GM12878 (cell line): ENCODE results near the gene LTA. TPM values are rescaled to one million over a fixed set of nuclear protein-coding genes. Genes with fewer than 3 reads are reported as not detected.

ENCODE experiments used
- ATAC-seq: fragments of 200-7000 bp; cut with Tn5 transposase; 3 replicates; pipeline ENCODE4 v1.9.1; 2020; ENCODE audit warnings: mild to moderate bottlenecking, moderate library complexity
- BruUV-seq: library from RNA; stranded (reverse); fragments of 400-500 nt; replicated peaks from 2 replicates; lab custom pipeline; 2021; lab: Mats Ljungman, UMichigan
- CTCF ChIA-PET: fragments of 300-600 bp; sonication (Branson Sonifier 250); formaldehyde crosslinking; extraction: SDS; loops from one replicate; lab custom pipeline; 2021; ENCODE audit warnings: inconsistent platforms; lab: Yijun Ruan, JAX
- POLR2A ChIA-PET: fragments of 350-600 bp; formaldehyde crosslinking; extraction: SDS; loops from one replicate; lab custom pipeline; 2021; ENCODE audit warnings: inconsistent platforms; lab: Charles Lee
- RAD21 ChIA-PET: fragments of 300-600 bp; sonication (Branson Sonifier 250); formaldehyde crosslinking; loops from one replicate; lab custom pipeline; 2023; ENCODE audit warnings: antibody characterized with exemption; ENCODE audit not compliant: unreplicated experiment; lab: Charles Lee
- SMC1A ChIA-PET: fragments of 300-600 bp; sonication (Branson Sonifier 250); formaldehyde crosslinking; loops from one replicate; lab custom pipeline; 2023; ENCODE audit not compliant: unreplicated experiment, uncharacterized antibody; lab: Charles Lee
- DNase-seq: peaks from one replicate; pipeline ENCODE4 v3.0.0-alpha.2; 2011; ENCODE audit warnings: low read depth, low spot score
- FAIRE-seq: peaks from 3 replicates; lab custom pipeline; 2011; peaks lifted over from hg19 to GRCh38; lab: Jason Lieb, UNC
- H2AFZ ChIP-seq: 2 replicates; pipeline ENCODE4 v1.6.0; 2011; ENCODE audit warnings: low read depth, low read length, control low read depth; ENCODE audit not compliant: control insufficient read depth
- H3K27ac ChIP-seq: 2 replicates; pipeline ENCODE4 v1.5.1; 2011; ENCODE audit warnings: control low read depth; ENCODE audit not compliant: control insufficient read depth, insufficient read depth
- H3K27me3 ChIP-seq, 2 experiments: replicated peaks in 1 of 2; 2 replicates each; pipeline versions ENCODE4 v1.6.0 to v1.6.1; 2011; ENCODE audit warnings: low read length in 1 of 2; ENCODE audit not compliant: control insufficient read depth in 2 of 2, insufficient read depth in 2 of 2
- H3K36me3 ChIP-seq, 2 experiments: 2 replicates each; pipeline ENCODE4 v1.5.1; 2011; ENCODE audit warnings: low read length in 1 of 2; ENCODE audit not compliant: control insufficient read depth in 2 of 2, insufficient read depth in 2 of 2
- H3K4me1 ChIP-seq: 2 replicates; pipeline ENCODE4 v1.6.1; 2011; ENCODE audit warnings: mild to moderate bottlenecking, low read length, moderate library complexity, mixed read lengths; ENCODE audit not compliant: control insufficient read depth, insufficient read depth
- H3K4me2 ChIP-seq: 2 replicates; pipeline ENCODE4 v1.6.0; 2011; ENCODE audit warnings: control low read depth; ENCODE audit not compliant: control insufficient read depth, insufficient read depth
- H3K4me3 ChIP-seq: fragments of 200-600 bp; sonication (generic); 2 replicates; pipeline ENCODE4 v1.5.1; 2016
- H3K79me2 ChIP-seq: 2 replicates; pipeline ENCODE4 v1.6.0; 2011; ENCODE audit warnings: low read length; ENCODE audit not compliant: control insufficient read depth, insufficient read depth
- H3K9ac ChIP-seq: 2 replicates; pipeline ENCODE4 v1.8.0; 2011; ENCODE audit warnings: low read length, control low read depth, mixed read lengths; ENCODE audit not compliant: control insufficient read depth, insufficient read depth
- H3K9me3 ChIP-seq: replicated peaks from 3 replicates; pipeline ENCODE4 v1.5.1; 2011; ENCODE audit warnings: mild to moderate bottlenecking, low read length; ENCODE audit not compliant: control insufficient read depth, insufficient read depth
- H4K20me1 ChIP-seq: 2 replicates; pipeline ENCODE4 v1.6.0; 2011; ENCODE audit not compliant: control insufficient read depth, insufficient read depth
- CHD2 ChIP-seq: IDR thresholded peaks from 2 replicates; pipeline ENCODE4 v1.6.1; 2011; ENCODE audit warnings: low read depth, low read length, improper control_type of control experiment, borderline replicate concordance
- FOXM1 ChIP-seq: IDR thresholded peaks from 2 replicates; pipeline ENCODE4 v1.6.1; 2012; ENCODE audit warnings: low read depth, mild to moderate bottlenecking, inconsistent platforms, low read length, moderate library complexity
- HDAC6 ChIP-seq: fragments of 200-600 bp; sonication (generic); IDR thresholded peaks from one replicate; pipeline ENCODE4 v1.8.0; 2017; ENCODE audit warnings: antibody characterized with exemption; ENCODE audit not compliant: unreplicated experiment
- JUNB ChIP-seq: IDR thresholded peaks from 2 replicates; pipeline ENCODE4 v1.6.1; 2016; ENCODE audit warnings: antibody characterized with exemption, mild to moderate bottlenecking
- KAT2A ChIP-seq: conservative IDR thresholded peaks from 2 replicates; pipeline ENCODE4 v1.6.1; 2011; ENCODE audit warnings: low read depth, low read length; ENCODE audit not compliant: control insufficient read depth
- MYB ChIP-seq: fragments of 150-350 bp; IDR thresholded peaks from 2 replicates; pipeline ENCODE4 v1.6.1; 2014; ENCODE audit warnings: mild to moderate bottlenecking, low read depth, low read length, borderline replicate concordance
- NFIC ChIP-seq: IDR thresholded peaks from 2 replicates; pipeline ENCODE4 v1.6.1; 2012; ENCODE audit warnings: low read depth, mild to moderate bottlenecking, inconsistent platforms, low read length, moderate library complexity
- NRF1 ChIP-seq: conservative IDR thresholded peaks from 2 replicates; pipeline ENCODE4 v1.6.1; 2011; ENCODE audit warnings: mild to moderate bottlenecking, low read depth, low read length, improper control_type of control experiment
- PAX8 ChIP-seq: fragments of 450-650 bp; IDR thresholded peaks from 2 replicates; pipeline ENCODE4 v1.6.1; 2017; ENCODE audit warnings: mild to moderate bottlenecking, moderate library complexity
- SMAD5 ChIP-seq: IDR thresholded peaks from 2 replicates; pipeline ENCODE4 v1.6.1; 2016; ENCODE audit warnings: antibody characterized with exemption, low read depth
- YY1 ChIP-seq: IDR thresholded peaks from 2 replicates; pipeline ENCODE4 v1.6.1; 2011; ENCODE audit warnings: low read depth, mild to moderate bottlenecking, low read length
- ZBTB4 ChIP-seq: fragments of 450-650 bp; formaldehyde crosslinking; IDR thresholded peaks from 2 replicates; pipeline ENCODE4 v1.4.0; 2022; ENCODE audit warnings: mild to moderate bottlenecking, moderate library complexity
- ZNF217 ChIP-seq: fragments of 450-650 bp; IDR thresholded peaks from 2 replicates; pipeline ENCODE4 v1.6.1; 2017; ENCODE audit warnings: antibody characterized with exemption, mild to moderate bottlenecking
- ZSCAN29 ChIP-seq: fragments of 450-650 bp; IDR thresholded peaks from 2 replicates; pipeline ENCODE4 v1.6.1; 2017; ENCODE audit warnings: mild to moderate bottlenecking, moderate library complexity
- WGBS: methylation state at CpG from one replicate; pipeline ENCODE4 v1.1.6; 2016; ENCODE audit warnings: low lambda C conversion rate; ENCODE audit not compliant: insufficient replicate concordance, insufficient coverage; ENCODE audit errors: missing lambda C conversion rate; 5-methylcytosine and 5-hydroxymethylcytosine counted together
- in situ Hi-C: fragments of 300-500 bp; cut with MboI; formaldehyde crosslinking; loops from 9 replicates; pipeline ENCODE4 v1.14.3; 2018; ENCODE audit warnings: mixed read lengths
- intact Hi-C: fragments of 100-400 bp; cut with micrococcal nuclease; formaldehyde crosslinking; loops from one replicate; pipeline ENCODE4 v1.14.2; 2022; ENCODE audit not compliant: unreplicated experiment
- polyA plus RNA-seq, 11 experiments: library from polyadenylated mRNA; depleted of rRNA in 4 of 11; unstranded in 6 of 11; stranded (reverse) in 5 of 11; fragments of >200 nt; fragmentation: Nextera tagmentation in 4 of 11; fragmentation: Illumina TruSeq in 1 of 11; extraction: Ambion mirVana in 4 of 11; extraction: Trizol in 1 of 11; gene quantifications; 1 replicate in 1 of 11; 2 replicates in 10 of 11; pipeline versions ENCODE4 v1.2.1 to v1.2.3, GENCODE V29; 2011 to 2016; ENCODE audit warnings: inconsistent platforms in 2 of 11, missing spikeins in 2 of 11, low read depth in 1 of 11
- total RNA-seq, 4 experiments: library from RNA; depleted of rRNA in 3 of 4; stranded (reverse); fragments of >200 nt in 3 of 4; fragmentation: Illumina TruSeq in 1 of 4; extraction: Trizol in 1 of 4; gene quantifications; 2 replicates each; pipeline versions ENCODE4 v1.2.1 to v1.2.3, GENCODE V29; 2013 to 2021

Gene LTA
- total and polyA plus RNA-seq, 10 of the 15 experiments (the other 5 are each of a cell fraction or from before 2014, with no cell fraction given), result 27.5 to 100 (median 75.1) TPM

GRCh38 chr6:31607317-31607716, 35.2 kb downstream of the LTA start:
- no peak overlapping the region for H3K9ac ChIP-seq
- no peaks in the 10 kb centered on the region for H3K9me3 ChIP-seq
- H3K4me1 ChIP-seq, result no peaks in the 10 kb centered on the region
- no peaks in the 10 kb centered on the region for H3K36me3 ChIP-seq
- CTCF ChIA-PET, result interaction anchor here (1.1 to 2.1 kb wide), 2 partner anchors 10 to 57 kb away, joined by 3 to 10 read pairs; no protein-coding TSS in a partner anchor
- H3K79me2 ChIP-seq, result no peaks in the 10 kb centered on the region
- ATAC-seq (no peak), DNase-seq (no peak), FAIRE-seq (no peak)
- no peak overlapping the region for H3K4me3 ChIP-seq
- 50% methylated on average over 1 of the region's 1 CpG for WGBS
- POLR2A ChIA-PET, result interaction anchor here (0.7 to 1.5 kb wide), 7 partner anchors 9 to 238 kb away, joined by 3 to 6 read pairs (median 4); partner anchors contain the start of gene GPANK1
- H3K27ac ChIP-seq, result no peak overlapping the region
- in situ Hi-C loops (no loop called here), intact Hi-C loops (no loop called here)
- H3K27me3 ChIP-seq, result no peaks in the 10 kb centered on the region
- RAD21 ChIA-PET, result interaction anchor here (0.7 kb wide), 1 partner anchor 182 kb away, joined by 3 read pairs; no protein-coding TSS in a partner anchor
- H3K4me2 ChIP-seq, result no peak overlapping the region
- BruUV-seq, result no TSS peak
- SMC1A ChIA-PET, result interaction anchor here (0.9 to 1.3 kb wide), 3 partner anchors 9 to 16 kb away, joined by 3 to 6 read pairs (median 3); no protein-coding TSS in a partner anchor
- H4K20me1 ChIP-seq, result no peaks in the 10 kb centered on the region
- TF ChIP-seq ZNF217, result no peak
- TF ChIP-seq CHD2, result no peak
- no peak for TF ChIP-seq HDAC6
- no peak for TF ChIP-seq FOXM1
- H2AFZ ChIP-seq, result no peak overlapping the region

GRCh38 chr6:31609519-31610406, 37.7 kb downstream of the LTA start:
- Histone ChIP-seq H3K9ac (no peak overlapping the region), H3K27me3 (no peaks in the 10 kb centered on the region), H3K36me3 (no peaks in the 10 kb centered on the region), H3K27ac (no peak overlapping the region), H3K4me2 (no peak overlapping the region), H3K4me3 (no peak overlapping the region), H3K9me3 (no peaks in the 10 kb centered on the region), H4K20me1 (no peaks in the 10 kb centered on the region), H3K79me2 (no peaks in the 10 kb centered on the region), H3K4me1 (peaks cover 8% of the 10 kb centered on the region), H2AFZ (no peak overlapping the region)
- RAD21 ChIA-PET, result interaction anchor here (1.3 kb wide), 2 partner anchors 11 to 58 kb away, joined by 3 to 4 read pairs; no protein-coding TSS in a partner anchor
- no peak for FAIRE-seq
- DNase-seq, result no peak
- SMC1A ChIA-PET, result interaction anchor here (0.6 to 9.6 kb wide), 6 partner anchors 10 to 59 kb away, joined by 3 to 78 read pairs (median 5); partner anchors contain the start of gene C6orf47
- no TSS peak for BruUV-seq
- 57% methylated on average over 8 of the region's 8 CpGs for WGBS
- POLR2A ChIA-PET, result interaction anchor here (0.6 to 1.4 kb wide), 5 partner anchors 12 to 65 kb away, joined by 3 to 5 read pairs (median 4); partner anchors contain the start of gene BAG6
- CTCF ChIA-PET, result interaction anchor here (0.6 to 10.5 kb wide), 6 partner anchors 11 to 300 kb away, joined by 3 to 95 read pairs (median 4); no protein-coding TSS in a partner anchor
- no peak for ATAC-seq
- in situ Hi-C loops, result no loop called here
- intact Hi-C loops, result no loop called here
- no peak for TF ChIP-seq JUNB
- TF ChIP-seq KAT2A, result no peak
- no peak for TF ChIP-seq ZBTB4 (CRISPR knock-in tag)
- TF ChIP-seq ZSCAN29, result no peak
- no peak for TF ChIP-seq MYB
- no peak for TF ChIP-seq PAX8
- TF ChIP-seq SMAD5, result no peak
- no peak for TF ChIP-seq NRF1
- no peak for TF ChIP-seq YY1
- no peak for TF ChIP-seq NFIC
